Inferior parietal cortex (tissue), 1 donor: ENCODE data around the gene LSR.
"Not testable (repeated sequence)": the region's sequence is repeated elsewhere in the genome, so short reads cannot be mapped to it uniquely, and the experiment has no call there.

Experiments used
- DNase-seq: peaks from one replicate; pipeline ENCODE4 v3.0.0-alpha.2; 2016; ENCODE audit errors: extremely low spot score

The LSR gene

GRCh38 chr19:35286101-35286500, 37.3 kb downstream of the LSR start:
- not testable (repeated sequence) for DNase-seq

GRCh38 chr19:35287713-35288112, 38.9 kb downstream of the LSR start:
- DNase-seq = no peak

DNA sequence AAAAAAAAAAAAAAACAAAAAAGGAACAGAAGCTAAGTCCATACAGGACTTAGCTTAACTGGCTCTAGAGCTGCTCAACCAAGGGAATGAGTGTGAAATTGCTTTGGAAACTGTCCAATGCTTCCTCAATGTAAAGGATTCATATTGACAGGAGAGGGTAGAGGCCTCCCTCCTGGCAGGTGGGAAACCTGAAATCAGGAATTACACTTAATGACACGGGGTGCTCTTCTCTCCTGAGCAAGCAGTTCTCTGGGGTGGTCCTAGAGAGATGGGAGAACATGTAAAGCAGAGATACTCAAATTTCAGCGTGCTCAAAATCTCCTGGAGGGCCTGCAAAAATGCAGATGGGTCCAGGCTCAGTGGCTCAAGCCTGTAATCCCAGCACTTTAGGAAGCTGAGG, 39.5 kb downstream of the LSR start:
- DNase-seq = no peak

GRCh38 chr19:35288906-35289305, 40.1 kb downstream of the LSR start:
- no peak for DNase-seq

DNA sequence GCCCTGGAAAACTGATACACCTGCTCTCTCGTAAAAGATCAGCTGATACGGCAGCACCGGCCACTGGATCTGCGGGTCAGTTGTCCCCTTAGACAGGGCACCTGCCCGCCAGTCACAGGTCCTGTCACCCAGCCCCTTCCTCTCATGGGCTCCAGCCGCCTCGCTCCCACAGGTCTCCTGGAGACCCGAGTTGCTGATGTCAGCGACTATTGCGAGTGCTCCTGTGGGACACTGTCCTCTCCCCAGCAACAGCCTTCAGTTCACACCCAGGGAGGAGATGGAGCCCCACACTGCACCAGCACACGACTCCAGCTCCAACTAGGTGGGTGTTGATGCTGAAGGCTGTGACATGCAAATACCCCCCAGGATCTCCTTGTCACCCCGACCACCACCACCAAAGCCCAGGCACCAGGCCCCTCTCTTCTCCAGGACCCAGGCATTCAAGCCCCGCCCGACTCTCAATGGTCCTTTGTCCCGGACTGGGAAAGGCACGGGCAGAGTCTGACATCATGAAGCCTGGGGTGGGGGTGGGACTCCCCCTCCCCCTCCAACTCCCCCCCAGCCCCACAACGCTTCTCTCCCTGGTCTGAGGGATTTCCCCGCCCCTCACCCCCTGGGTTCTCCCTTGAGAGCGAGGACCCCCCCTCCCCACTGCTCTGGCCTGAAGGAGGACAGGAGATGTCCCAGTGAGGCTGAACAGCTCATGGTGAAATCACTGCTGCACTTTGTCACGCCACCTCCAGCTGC, 41.8 kb downstream of the LSR start:
- DNase-seq = peak; percentile 64

DNA sequence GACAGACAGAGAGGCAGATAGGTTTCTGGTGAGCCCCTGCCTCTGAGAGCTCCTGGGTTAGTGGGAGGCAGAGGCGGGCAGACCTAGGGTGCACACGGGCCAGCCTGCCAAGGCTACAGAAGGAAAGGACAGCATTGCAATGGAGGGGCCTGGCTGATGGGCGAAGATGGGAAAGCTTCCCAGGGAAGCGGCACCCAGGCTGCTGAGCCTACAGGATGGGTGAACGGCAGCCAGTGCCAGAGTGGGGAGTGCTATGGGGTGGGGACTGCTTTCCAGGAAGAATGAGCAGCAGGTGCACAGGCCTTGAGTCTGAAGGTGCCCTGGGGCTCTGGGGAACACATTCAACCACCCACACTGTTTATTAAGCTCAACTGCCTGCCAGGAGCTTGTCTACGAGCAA, 42.5 kb downstream of the LSR start:
- no peak for DNase-seq

DNA sequence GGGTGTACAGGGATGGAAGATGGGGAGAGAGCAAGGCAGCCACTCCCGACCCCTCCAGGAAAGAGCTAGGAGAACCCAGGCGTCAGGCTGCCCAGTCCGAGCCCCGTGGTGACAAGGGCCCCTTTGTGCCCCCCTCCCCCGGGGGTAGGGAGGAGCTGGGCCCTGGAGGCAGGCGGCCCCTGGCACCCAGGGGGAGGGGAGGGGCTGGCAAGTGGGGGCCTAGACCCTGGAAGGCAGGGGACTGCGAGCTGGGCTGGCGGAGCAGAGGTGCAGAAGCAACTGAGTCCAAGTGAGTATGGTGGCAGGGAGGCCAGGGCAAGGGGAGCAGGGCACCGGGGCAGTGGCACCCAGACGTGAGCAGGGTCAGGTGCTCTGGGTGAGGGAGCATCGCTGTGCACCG, 43.1 kb downstream of the LSR start, which contains the start of gene MAG:
TSS of gene MAG (plus strand) at position 246 of the 400 bp plus-strand sequence. CDS start 3,248 bp downstream, outside the sequence.
- DNase-seq = peak; percentile 77

GRCh38 chr19:35292421-35293362, 43.9 kb downstream of the LSR start:
- no peak for DNase-seq

GRCh38 chr19:35293363-35293739, 44.5 kb downstream of the LSR start:
- no peak for DNase-seq

GRCh38 chr19:35293808-35294207, 45.0 kb downstream of the LSR start:
- no peak for DNase-seq

DNA sequence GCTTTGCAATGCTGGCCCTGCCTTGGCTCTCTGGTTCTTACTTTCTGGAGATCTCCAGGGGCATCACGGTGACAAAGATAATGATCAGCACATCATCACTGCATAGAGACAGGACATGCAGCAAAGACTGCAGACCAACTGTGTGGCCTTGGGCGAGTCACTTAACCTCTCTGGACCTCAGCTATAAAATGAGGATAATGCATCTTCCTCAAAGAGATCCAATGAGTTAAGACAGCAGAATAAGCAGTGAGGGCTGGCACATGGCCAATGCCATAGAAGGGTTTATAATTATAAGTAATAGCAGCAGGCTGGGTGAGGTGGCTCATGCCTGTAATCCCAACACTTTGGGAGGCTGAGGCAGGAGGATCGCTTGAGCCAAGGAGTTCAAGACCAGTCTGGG, 45.5 kb downstream of the LSR start:
- DNase-seq = no peak

DNA sequence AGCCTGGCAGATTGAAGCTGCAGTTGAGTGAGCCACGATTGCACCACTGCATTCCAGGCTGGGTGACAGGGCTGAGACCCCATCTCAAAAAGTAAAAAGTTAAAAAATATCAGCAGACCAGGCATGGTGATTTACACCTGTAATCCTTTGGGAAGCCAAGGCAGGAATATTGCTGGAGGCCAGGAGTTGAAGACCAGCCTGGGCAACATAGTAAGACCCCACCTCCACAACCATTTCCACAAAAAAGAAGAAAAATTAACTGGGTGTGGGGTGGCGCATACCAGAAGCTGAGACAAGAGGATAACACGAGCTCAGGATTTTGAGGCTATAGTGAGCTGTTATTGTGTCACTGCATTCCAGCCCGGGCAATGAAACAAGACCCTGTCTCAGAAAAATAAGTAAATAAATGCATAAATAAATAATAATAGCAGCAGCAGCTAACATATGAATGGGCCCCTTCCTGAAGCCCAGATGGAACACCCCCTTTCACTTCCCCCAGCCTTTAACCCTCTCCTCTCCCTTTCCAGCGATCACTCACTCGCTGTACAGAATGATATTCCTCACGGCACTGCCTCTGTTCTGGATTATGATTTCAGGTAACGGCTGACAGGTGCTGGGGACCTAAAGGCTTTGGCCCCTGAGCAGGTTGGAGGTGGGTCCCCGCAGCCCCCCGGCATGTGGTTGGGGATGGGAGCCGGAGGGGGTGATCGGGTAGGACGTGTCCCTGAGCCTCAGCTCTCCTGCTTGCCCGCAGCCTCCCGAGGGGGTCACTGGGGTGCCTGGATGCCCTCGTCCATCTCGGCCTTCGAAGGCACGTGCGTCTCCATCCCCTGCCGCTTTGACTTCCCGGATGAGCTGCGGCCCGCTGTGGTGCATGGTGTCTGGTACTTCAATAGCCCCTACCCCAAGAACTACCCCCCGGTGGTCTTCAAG, 46.3 kb downstream of the LSR start:
- no peak for DNase-seq

GRCh38 chr19:35295792-35296462, 47.1 kb downstream of the LSR start:
- DNase-seq = no peak

DNA sequence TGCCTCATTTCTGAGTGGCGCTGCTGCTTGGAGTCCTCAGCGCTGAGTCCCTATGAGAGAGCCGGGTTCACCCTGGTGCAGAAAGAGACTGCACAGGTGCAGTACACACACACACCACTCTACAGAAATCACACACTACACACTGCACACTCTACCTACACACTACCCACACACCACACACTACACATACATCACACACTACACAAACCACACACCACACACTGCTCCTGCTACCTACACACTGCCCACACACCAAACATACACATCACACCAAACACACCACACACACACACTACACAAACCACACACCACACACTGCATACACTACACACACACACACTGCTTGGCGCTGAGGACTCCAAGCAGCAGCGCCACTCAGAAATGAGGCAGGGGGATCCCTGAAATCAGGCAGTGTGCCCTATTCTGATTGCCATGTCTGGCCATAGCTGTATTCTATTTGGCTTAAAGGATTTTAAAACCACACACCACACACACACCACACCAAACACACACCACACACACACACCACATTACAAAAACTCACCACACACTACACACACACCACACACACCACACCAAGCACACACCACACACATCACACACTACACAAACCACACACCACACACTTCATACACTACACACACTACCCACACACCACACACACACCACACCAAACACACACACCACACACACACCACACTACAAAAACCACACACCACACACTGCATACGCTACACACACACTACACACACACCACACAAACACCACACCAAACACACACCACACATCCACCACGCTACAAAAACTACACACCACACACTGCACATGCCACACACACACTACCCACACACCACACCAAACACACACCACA, 48.1 kb downstream of the LSR start:
- DNase-seq = no peak

DNA sequence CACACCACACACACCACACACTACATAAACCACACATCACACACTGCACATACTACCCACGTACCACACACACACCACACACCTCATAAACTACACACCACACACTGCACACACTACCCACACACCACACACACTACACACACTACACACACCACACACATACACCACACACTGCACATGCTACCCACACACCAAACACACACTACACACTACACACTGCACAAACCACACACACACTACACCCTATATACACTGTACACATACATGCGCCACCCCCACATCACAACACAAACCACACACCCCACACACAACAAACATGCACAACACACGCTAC, 48.7 kb downstream of the LSR start:
- no peak for DNase-seq

- no peak for DNase-seq
Measured at GRCh38 chr19:35297922-35298321, 49.1 kb downstream of the LSR start.

DNA sequence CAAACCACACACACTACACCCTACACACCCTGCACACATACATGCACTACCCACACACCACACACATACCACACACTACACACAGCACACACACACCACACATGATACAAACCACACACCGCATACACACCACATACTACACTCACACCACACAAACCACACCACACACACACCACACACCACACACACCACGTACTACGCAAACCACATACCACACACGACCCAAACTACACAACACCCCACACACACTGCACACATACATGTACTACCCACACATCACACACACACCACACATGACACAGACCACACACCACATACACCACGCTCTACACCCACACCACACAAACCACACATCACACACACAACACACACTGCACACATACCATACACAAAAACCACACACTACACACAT, 49.8 kb downstream of the LSR start:
- no peak for DNase-seq

DNA sequence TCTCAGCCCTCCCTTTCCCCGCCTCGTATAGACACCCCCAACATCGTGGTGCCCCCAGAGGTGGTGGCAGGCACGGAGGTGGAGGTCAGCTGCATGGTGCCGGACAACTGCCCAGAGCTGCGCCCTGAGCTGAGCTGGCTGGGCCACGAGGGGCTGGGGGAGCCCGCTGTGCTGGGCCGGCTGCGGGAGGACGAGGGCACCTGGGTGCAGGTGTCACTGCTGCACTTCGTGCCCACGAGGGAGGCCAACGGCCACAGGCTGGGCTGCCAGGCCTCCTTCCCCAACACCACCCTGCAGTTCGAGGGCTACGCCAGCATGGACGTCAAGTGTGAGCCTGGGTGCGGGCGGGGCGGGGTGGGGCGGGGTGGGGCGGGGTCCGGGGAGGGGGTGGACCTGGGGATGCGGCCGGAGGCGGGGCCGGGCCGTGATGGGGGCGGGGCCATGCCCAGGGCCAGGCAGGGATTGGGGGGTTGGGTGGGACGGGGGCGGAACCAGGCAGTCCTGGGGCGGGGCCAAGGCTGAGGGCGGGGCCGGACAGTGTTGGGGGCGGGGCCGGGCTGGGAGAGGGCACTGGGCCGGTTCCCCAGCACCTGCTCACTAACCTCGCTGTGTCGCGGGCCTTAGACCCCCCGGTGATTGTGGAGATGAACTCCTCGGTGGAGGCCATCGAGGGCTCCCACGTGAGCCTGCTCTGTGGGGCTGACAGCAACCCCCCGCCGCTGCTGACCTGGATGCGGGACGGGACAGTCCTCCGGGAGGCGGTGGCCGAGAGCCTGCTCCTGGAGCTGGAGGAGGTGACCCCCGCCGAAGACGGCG, 50.9 kb downstream of the LSR start:
- DNase-seq = no peak

DNA sequence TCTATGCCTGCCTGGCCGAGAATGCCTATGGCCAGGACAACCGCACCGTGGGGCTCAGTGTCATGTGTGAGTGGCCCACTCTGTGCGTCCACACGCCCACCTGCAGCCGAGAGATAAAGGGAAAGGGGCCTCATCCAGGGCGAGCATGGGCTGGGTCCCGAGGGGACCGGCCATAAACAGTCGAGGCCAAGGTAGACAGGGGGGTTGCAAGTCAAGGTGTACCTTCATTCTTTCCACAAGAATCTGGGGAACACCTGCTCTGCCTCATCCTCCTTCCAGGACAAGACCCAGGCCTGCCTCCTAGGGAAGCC, 51.5 kb downstream of the LSR start:
- DNase-seq = no peak

GRCh38 chr19:35301961-35302360, 53.2 kb downstream of the LSR start:
- no peak for DNase-seq
